Bronchial epithelial cell (primary cell): ENCODE measurements around the gene IRX2. TPM values are rescaled to one million over a fixed set of nuclear protein-coding genes. Genes with fewer than 3 reads are reported as not detected.

Experiments
- DNase-seq: peaks from one replicate; pipeline ENCODE4 v3.0.0-alpha.2; 2010; ENCODE audit warnings: low read depth
- FAIRE-seq: peaks from 2 replicates; lab custom pipeline; 2011; peaks lifted over from hg19 to GRCh38; lab: Jason Lieb, UNC
- H3K27me3 ChIP-seq: 2 replicates; pipeline ENCODE4 v1.5.1; 2011; ENCODE audit warnings: low read length; ENCODE audit not compliant: control insufficient read depth, insufficient read depth
- H3K36me3 ChIP-seq: 2 replicates; pipeline ENCODE4 v1.5.1; 2011; ENCODE audit warnings: low read length; ENCODE audit not compliant: control insufficient read depth, insufficient read depth
- H3K4me3 ChIP-seq: 2 replicates; pipeline ENCODE4 v1.5.1; 2011; ENCODE audit warnings: mild to moderate bottlenecking, low read depth, low read length, control low read depth
- CTCF ChIP-seq: IDR thresholded peaks from 2 replicates; pipeline ENCODE4 v1.5.1; 2011; ENCODE audit warnings: mild to moderate bottlenecking, moderate library complexity, low read length, control low read depth, inconsistent platforms; ENCODE audit not compliant: insufficient read depth, severe bottlenecking
- total RNA-seq: library from RNA; depleted of rRNA; stranded (reverse); fragments of >200 nt; gene quantifications from 2 replicates; pipeline ENCODE4 v1.2.1, GENCODE V29; 2014

IRX2 gene
- total RNA-seq, 1 donor from 2014 or later: 14.0 TPM

GRCh38 chr5:2737273-2738155 lies 14.0 kb downstream of the IRX2 start:
- no peak overlapping the region for H3K4me3 ChIP-seq
- H3K27me3 ChIP-seq: peaks cover 2% of the 10 kb centered on the region
- no peaks in the 10 kb centered on the region for H3K36me3 ChIP-seq
- DNase-seq (no peak), FAIRE-seq (no peak)
- TF ChIP-seq CTCF: no peak

DNA sequence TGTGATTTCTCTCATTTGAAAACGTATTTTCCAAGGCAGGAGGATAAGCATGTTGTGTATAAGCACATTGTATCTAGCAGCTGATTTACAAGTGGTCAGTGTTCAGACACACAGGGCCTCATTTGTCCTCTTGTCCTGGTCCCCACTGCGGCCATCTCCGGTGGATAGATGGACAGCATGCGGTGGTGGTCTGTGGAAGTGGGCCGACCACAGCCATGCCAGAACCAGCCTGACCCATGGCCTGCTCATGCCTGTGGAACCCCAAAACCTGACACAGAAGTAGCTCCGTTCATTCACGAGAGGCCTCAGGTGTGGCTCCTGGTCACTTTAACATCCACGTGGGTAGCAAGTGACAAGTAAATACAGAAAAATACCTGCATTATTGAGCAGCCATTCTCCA lies 14.6 kb downstream of the IRX2 start:
- DNase-seq (no peak), FAIRE-seq (no peak)
- H3K27me3 ChIP-seq: peaks cover 2% of the 10 kb centered on the region
- no peak overlapping the region for H3K4me3 ChIP-seq
- no peaks in the 10 kb centered on the region for H3K36me3 ChIP-seq
- TF ChIP-seq CTCF: no peak

- Histone ChIP-seq H3K27me3 (peaks cover 2% of the 10 kb centered on the region), H3K4me3 (no peak overlapping the region), H3K36me3 (no peaks in the 10 kb centered on the region)
- FAIRE-seq: no peak
- DNase-seq: no peak
- no peak for TF ChIP-seq CTCF
Measured at GRCh38 chr5:2735996-2736395, 15.5 kb downstream of the IRX2 start.

DNA sequence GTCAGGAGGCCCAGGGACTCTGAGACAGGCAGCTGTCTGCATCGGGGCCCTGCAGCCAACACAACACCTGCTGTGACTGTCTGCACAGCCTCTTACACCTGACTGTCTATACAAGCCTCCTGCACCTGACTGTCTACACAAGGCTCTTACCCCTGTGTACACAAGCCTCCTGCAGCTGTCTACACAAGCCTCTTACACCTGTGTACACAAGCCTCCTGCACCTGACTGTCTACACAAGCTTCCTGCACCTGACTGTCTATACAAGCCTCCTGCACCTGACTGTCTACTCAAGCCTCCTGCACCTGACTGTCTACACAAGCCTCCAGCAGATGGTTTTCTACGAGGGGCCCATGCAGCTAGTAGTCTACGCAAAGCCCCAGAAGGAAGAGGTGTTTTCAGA lies 18.6 kb downstream of the IRX2 start:
- no peak for FAIRE-seq
- TF ChIP-seq CTCF: no peak
- peaks cover 6% of the 10 kb centered on the region for H3K27me3 ChIP-seq
- no peaks in the 10 kb centered on the region for H3K36me3 ChIP-seq
- DNase-seq: no peak
- no peak overlapping the region for H3K4me3 ChIP-seq

DNA sequence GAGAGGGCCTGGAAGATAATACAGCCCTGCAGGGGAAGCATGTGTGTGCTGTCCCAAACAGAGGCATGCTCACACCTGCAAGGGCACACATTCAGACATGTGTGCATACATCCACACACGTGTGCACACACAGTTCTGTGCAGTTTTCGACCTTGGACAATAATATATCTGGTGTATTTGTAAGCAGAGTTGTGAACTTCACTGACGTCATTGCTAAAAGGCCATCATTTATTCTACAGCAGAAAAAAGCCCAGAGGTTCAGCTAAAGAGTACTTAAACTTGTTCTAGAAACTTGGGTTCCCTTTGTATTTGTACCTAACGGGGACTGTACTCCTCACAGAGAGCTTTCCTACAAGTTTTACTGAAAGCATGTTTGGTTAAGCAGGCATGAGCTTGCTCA lies 19.5 kb downstream of the IRX2 start:
- Histone ChIP-seq H3K27me3 (peaks cover 8% of the 10 kb centered on the region), H3K4me3 (no peak overlapping the region), H3K36me3 (no peaks in the 10 kb centered on the region)
- no peak for DNase-seq
- FAIRE-seq: no peak
- TF ChIP-seq CTCF: no peak
